ENCODE measurements around the gene RAMP2.

DNA sequence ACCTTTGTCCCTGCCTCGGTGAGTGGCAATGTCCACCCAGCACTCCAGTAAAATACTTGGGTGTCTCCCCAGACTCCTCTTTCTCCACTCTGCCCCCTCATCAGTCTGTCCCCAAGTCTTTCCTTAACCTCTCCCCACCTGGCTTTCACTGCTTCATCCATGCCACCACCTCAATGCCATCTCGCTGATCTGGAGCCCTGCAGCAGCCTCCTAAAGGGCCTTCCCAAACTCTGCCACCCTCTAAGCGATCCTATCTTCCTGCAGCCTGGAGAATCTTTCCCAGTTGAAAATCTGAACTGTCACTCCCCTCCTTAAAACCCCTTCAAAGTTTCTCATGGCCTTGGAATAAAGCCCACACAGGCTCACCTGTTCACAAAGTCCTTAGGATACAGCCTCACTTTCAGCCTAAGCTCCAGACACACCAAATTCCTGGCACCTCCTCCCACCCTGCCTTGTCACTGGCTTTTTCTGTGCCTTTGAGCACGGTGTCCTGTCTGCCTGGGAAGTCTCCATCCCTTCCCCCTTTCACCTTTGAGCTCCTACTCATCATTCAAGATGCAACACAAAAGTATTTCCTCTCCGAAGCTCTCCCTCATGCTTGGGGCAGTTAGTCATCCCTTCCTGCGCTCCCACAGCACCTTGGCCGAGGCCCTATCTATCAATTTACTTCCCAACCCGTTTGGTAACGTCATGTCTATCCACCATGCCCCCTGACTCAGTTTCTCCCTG is 22.2 kb downstream of the RAMP2 start:
- TF ChIP-seq, protein P1, sequence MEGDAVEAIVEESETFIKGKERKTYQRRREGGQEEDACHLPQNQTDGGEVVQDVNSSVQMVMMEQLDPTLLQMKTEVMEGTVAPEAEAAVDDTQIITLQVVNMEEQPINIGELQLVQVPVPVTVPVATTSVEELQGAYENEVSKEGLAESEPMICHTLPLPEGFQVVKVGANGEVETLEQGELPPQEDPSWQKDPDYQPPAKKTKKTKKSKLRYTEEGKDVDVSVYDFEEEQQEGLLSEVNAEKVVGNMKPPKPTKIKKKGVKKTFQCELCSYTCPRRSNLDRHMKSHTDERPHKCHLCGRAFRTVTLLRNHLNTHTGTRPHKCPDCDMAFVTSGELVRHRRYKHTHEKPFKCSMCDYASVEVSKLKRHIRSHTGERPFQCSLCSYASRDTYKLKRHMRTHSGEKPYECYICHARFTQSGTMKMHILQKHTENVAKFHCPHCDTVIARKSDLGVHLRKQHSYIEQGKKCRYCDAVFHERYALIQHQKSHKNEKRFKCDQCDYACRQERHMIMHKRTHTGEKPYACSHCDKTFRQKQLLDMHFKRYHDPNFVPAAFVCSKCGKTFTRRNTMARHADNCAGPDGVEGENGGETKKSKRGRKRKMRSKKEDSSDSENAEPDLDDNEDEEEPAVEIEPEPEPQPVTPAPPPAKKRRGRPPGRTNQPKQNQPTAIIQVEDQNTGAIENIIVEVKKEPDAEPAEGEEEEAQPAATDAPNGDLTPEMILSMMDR (conservative IDR thresholded peaks at IDR 0.05): no peak
- TF ChIP-seq ZFX (IDR thresholded peaks at IDR 0.05): no peak
